ENCODE measurements around the gene TET1.

DNA sequence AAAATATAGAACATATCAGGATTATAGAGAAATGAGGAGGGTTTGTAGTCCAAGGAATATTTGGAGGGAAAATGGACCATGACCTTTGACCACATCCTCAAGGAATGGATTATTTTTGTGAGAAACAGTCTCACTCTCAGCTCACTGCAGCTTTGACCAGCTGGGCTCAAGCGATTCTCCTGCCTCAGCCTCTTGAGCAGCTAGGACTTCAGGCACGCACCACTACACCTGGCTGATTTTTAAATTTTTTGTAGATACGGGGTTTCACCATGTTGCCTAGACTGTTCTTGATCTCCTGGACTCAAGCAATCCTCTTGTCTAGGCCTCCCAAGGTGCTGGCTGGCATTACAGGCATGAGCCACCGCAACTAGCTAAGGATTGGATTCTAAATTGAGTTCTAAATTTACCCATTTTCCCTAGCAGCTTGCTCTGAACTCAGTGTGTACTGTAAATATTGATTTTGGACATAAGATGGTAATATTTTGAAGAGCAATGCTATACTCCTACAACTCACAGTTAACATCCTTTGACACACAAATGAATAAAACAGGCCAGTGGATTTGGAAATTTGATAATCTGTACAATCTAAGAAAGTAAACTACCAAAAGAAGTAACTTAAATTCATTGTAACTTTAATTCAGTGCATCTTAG, 73.8 kb downstream of the TET1 start:
- TF ChIP-seq, protein P1, sequence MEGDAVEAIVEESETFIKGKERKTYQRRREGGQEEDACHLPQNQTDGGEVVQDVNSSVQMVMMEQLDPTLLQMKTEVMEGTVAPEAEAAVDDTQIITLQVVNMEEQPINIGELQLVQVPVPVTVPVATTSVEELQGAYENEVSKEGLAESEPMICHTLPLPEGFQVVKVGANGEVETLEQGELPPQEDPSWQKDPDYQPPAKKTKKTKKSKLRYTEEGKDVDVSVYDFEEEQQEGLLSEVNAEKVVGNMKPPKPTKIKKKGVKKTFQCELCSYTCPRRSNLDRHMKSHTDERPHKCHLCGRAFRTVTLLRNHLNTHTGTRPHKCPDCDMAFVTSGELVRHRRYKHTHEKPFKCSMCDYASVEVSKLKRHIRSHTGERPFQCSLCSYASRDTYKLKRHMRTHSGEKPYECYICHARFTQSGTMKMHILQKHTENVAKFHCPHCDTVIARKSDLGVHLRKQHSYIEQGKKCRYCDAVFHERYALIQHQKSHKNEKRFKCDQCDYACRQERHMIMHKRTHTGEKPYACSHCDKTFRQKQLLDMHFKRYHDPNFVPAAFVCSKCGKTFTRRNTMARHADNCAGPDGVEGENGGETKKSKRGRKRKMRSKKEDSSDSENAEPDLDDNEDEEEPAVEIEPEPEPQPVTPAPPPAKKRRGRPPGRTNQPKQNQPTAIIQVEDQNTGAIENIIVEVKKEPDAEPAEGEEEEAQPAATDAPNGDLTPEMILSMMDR (IDR thresholded peaks at IDR 0.05; ENCODE audit: insufficient read depth, low read length, poor library complexity, severe bottlenecking), result no peak
- no peak for TF ChIP-seq EZH2phosphoT487 (conservative IDR thresholded peaks at IDR 0.05; ENCODE audit: low read length)
